Osteocyte (in vitro differentiated cells): Measurements from ENCODE around the gene DAP3. TPM values are rescaled to one million over a fixed set of nuclear protein-coding genes. Genes with fewer than 3 reads are reported as not detected.
A peak's percentile ranks its signal among the peaks of the same experiment; 100 is the strongest.
"Not testable (repeated sequence)": the region's sequence is repeated elsewhere in the genome, so short reads cannot be mapped to it uniquely, and the experiment has no call there.

Experiments
- DNase-seq: peaks from one replicate; pipeline ENCODE4 v3.0.0; 2021; ENCODE audit warnings: mixed read lengths; ENCODE audit not compliant: unreplicated experiment; ENCODE audit errors: extremely low spot score
- H3K27ac Mint-ChIP-seq: one replicate; pipeline ENCODE4 v1.8.0; 2021; ENCODE audit warnings: mild to moderate bottlenecking, mixed read lengths; ENCODE audit not compliant: unreplicated experiment
- H3K27me3 Mint-ChIP-seq: one replicate; pipeline ENCODE4 v1.8.0; 2021; ENCODE audit warnings: mixed read lengths; ENCODE audit not compliant: unreplicated experiment
- H3K36me3 Mint-ChIP-seq: one replicate; pipeline ENCODE4 v1.8.0; 2021; ENCODE audit warnings: mixed read lengths; ENCODE audit not compliant: unreplicated experiment
- H3K4me1 Mint-ChIP-seq: one replicate; pipeline ENCODE4 v1.8.0; 2021; ENCODE audit warnings: mixed read lengths; ENCODE audit not compliant: unreplicated experiment
- H3K4me3 Mint-ChIP-seq: one replicate; pipeline ENCODE4 v1.8.0; 2021; ENCODE audit warnings: mild to moderate bottlenecking, moderate library complexity, mixed read lengths; ENCODE audit not compliant: unreplicated experiment
- H3K9me3 Mint-ChIP-seq: one replicate; pipeline ENCODE4 v1.8.0; 2021; ENCODE audit warnings: mixed read lengths; ENCODE audit not compliant: unreplicated experiment
- CTCF ChIP-seq: fragments of 200-600 bp; sonication (generic); IDR thresholded peaks from 2 replicates; pipeline ENCODE4 v1.5.0; 2021; ENCODE audit warnings: antibody characterized with exemption, mild to moderate bottlenecking, moderate library complexity
- total RNA-seq: library from RNA; stranded (reverse); gene quantifications from 2 replicates; pipeline ENCODE4 v1.2.1, GENCODE V29; 2021

Gene DAP3
- total RNA-seq, 1 donor from 2014 or later = 78.0 TPM

GRCh38 chr1:155696524-155696923 is 7.6 kb downstream of the DAP3 start:
- DNase-seq = no peak
- TF ChIP-seq CTCF = no peak
- Mint-ChIP-seq H3K4me1 (peaks cover 5% of the 10 kb centered on the region), H3K4me3 (no peak overlapping the region), H3K9me3 (peaks cover 9% of the 10 kb centered on the region), H3K27ac (no peak overlapping the region), H3K36me3 (peaks cover 15% of the 10 kb centered on the region), H3K27me3 (no peaks in the 10 kb centered on the region)

- Mint-ChIP-seq H3K9me3 (peaks cover 9% of the 10 kb centered on the region), H3K4me1 (peaks cover 5% of the 10 kb centered on the region), H3K27ac (no peak overlapping the region), H3K27me3 (no peaks in the 10 kb centered on the region), H3K4me3 (no peak overlapping the region), H3K36me3 (peaks cover 9% of the 10 kb centered on the region)
- TF ChIP-seq CTCF = no peak
- no peak for DNase-seq
Observed at GRCh38 chr1:155697046-155697445, 8.2 kb downstream of the DAP3 start.

- not testable (repeated sequence) for H3K4me1 Mint-ChIP-seq, H3K27me3 Mint-ChIP-seq, H3K9me3 Mint-ChIP-seq, H3K36me3 Mint-ChIP-seq, H3K4me3 Mint-ChIP-seq, DNase-seq, H3K27ac Mint-ChIP-seq
Observed at GRCh38 chr1:155697616-155698015, 8.7 kb downstream of the DAP3 start.

- Mint-ChIP-seq H3K36me3 (peaks cover 3% of the 10 kb centered on the region), H3K9me3 (peaks cover 4% of the 10 kb centered on the region)
Observed at GRCh38 chr1:155698382-155699038, 9.6 kb downstream of the DAP3 start.

GRCh38 chr1:155699062-155699461 is 10.2 kb downstream of the DAP3 start:
- H3K36me3 Mint-ChIP-seq, H3K4me1 Mint-ChIP-seq, H3K27ac Mint-ChIP-seq, DNase-seq, H3K27me3 Mint-ChIP-seq, H3K4me3 Mint-ChIP-seq, H3K9me3 Mint-ChIP-seq: not testable (repeated sequence)

More at GRCh38 chr1:155698382-155699038, 9.6 kb downstream of the DAP3 start:
- TF ChIP-seq CTCF = no peak
- H3K27me3 Mint-ChIP-seq = no peaks in the 10 kb centered on the region
- H3K4me1 Mint-ChIP-seq = peaks cover 5% of the 10 kb centered on the region
- H3K4me3 Mint-ChIP-seq = no peak overlapping the region
- DNase-seq = peak; percentile 48
- H3K27ac Mint-ChIP-seq = no peak overlapping the region

- not testable (repeated sequence) for DNase-seq, H3K4me1 Mint-ChIP-seq, H3K27ac Mint-ChIP-seq, H3K27me3 Mint-ChIP-seq, H3K9me3 Mint-ChIP-seq, H3K4me3 Mint-ChIP-seq, H3K36me3 Mint-ChIP-seq
Observed at GRCh38 chr1:155701675-155702074, 12.8 kb downstream of the DAP3 start.
